Heart right ventricle (tissue), 16 donors: ENCODE data around the gene SLC26A8. TPM values are rescaled to one million over a fixed set of nuclear protein-coding genes. Genes with fewer than 3 reads are reported as not detected.

Experiments
- ATAC-seq, 8 donors: fragments of 200-7000 bp; cut with Tn5 transposase; one replicate each; pipeline ENCODE4 v1.9.1; 2020; ENCODE audit warnings: mild to moderate bottlenecking in 8 of 8, moderate library complexity in 8 of 8, moderate number of reproducible peaks in 1 of 8
- DNase-seq, 2 donors: peaks; one replicate each; pipeline ENCODE4 v3.0.0-alpha.2; 2020
- H3K27ac ChIP-seq, 10 donors: fragments of 200-600 bp; sonication (generic) in 2 of 10; one replicate each; pipeline versions ENCODE4 v1.5.0 to v1.8.0; 2020 to 2022; ENCODE audit warnings: mild to moderate bottlenecking in 3 of 10
- H3K27me3 ChIP-seq, 7 donors: fragments of 200-600 bp; one replicate each; pipeline ENCODE4 v1.8.0; 2021 to 2022; ENCODE audit warnings: mild to moderate bottlenecking in 2 of 7
- H3K36me3 ChIP-seq, 9 donors: fragments of 200-600 bp; sonication (generic) in 1 of 9; one replicate each; pipeline versions ENCODE4 v1.5.0 to v1.8.0; 2020 to 2022; ENCODE audit warnings: mild to moderate bottlenecking in 2 of 9
- H3K4me1 ChIP-seq, 9 donors: fragments of 200-600 bp; sonication (generic) in 1 of 9; one replicate each; pipeline versions ENCODE4 v1.5.0 to v1.8.0; 2020 to 2022; ENCODE audit warnings: mild to moderate bottlenecking in 4 of 9
- H3K4me3 ChIP-seq, 10 donors: fragments of 200-600 bp; sonication (generic) in 2 of 10; one replicate each; pipeline versions ENCODE4 v1.5.0 to v1.8.0; 2020 to 2022; ENCODE audit warnings: mild to moderate bottlenecking in 7 of 10, moderate library complexity in 2 of 10
- H3K9me3 ChIP-seq, 11 donors: fragments of 200-600 bp in 10 of 11; sonication (generic) in 2 of 11; one replicate each; pipeline versions ENCODE4 v1.5.0 to v1.8.0; 2013 to 2022; ENCODE audit warnings: mild to moderate bottlenecking in 2 of 11, control low read depth in 1 of 11, moderate library complexity in 1 of 11
- CTCF ChIP-seq, 9 donors: fragments of 200-600 bp; sonication (generic) in 2 of 9; IDR thresholded peaks; one replicate each; pipeline versions ENCODE4 v1.5.0 to v1.8.0; 2021 to 2022; ENCODE audit warnings: antibody characterized with exemption in 9 of 9, mild to moderate bottlenecking in 5 of 9, moderate library complexity in 1 of 9
- WGBS, 2 donors: extraction: QIAGEN DNeasy Blood & Tissue Kit; methylation state at CpG; one replicate each; pipeline ENCODE4 v1.1.7; 2013; ENCODE audit warnings: inconsistent platforms in 1 of 2; 5-methylcytosine and 5-hydroxymethylcytosine counted together
- intact Hi-C, 10 donors: fragments of 100-400 bp; cut with DNase I; formaldehyde crosslinking; loops; one replicate each; pipeline versions ENCODE4 v1.11.1 to v1.14.2; 2022
- polyA plus RNA-seq, 2 donors: library from polyadenylated mRNA; stranded (reverse); fragments of 200-250 nt; gene quantifications; one replicate each; pipeline ENCODE4 v1.2.3, GENCODE V29; 2013
- total RNA-seq, 10 donors: library from RNA; stranded (reverse); fragmentation: NEBNext Ultra II Directional in 3 of 10; extraction: Animal tissue kit (Norgen Biotek cat#: 25700) in 3 of 10; gene quantifications; one replicate each; pipeline versions ENCODE4 v1.2.1 to v1.2.4, GENCODE V29; 2021 to 2023
- donor health status: Arrhythmogenic right ventricular cardiomyopathy.
- donor health status: ischemic (EF 13 %, LVEDD 7.1; RV severe dilation, severe dysfunction).
- donor health status: healthy with polysubstance abuse.
- donor health status: DM: no; HTN: yes; CAD: no.
- donor health status: DM: no; HTN: no; CAD: no.
- donor health status: ischemic (EF 25% LVEDD 6.9; RV normal size, moderate dysfunction).
- donor health status: ischemic (EF 25% LVEDD 5.7; RV mildly dilated, moderate dysfunction).
- donor health status: healthy.
- donor health status: DM: yes; HTN: yes; CAD: no.
- donor health status: Ischemic cardiomyopathy.
- donor health status: ischemic (EF 35%, LVEDD 5.7; RV mildly dilated, moderate dysfunction).
- donor health status: nonischemic (EF 11% LVEDD 7.7; RV severe dilation, severe dysfunction).
- donor health status: DM: yes; HTN: yes; CAD: no.
- donor health status: PGD.
- donor health status: ischemic (EF 29% LVEDD 5.4; RV normal size, mild dysfunction).
- donor health status: nonischemic (EF 23%, LVEDD 6.1; RV moderate dilation, normal function).

The SLC26A8 gene
- total and polyA plus RNA-seq, 12 donors: 0.03 to 0.11 (median 0.10) TPM; not detected in 6

GRCh38 chr6:36065916-36066315 lies 41.5 kb upstream of the SLC26A8 start:
- Histone ChIP-seq H3K4me3 (no peak overlapping the region), H3K9me3 (no peaks in the 10 kb centered on the region), H3K27me3 (no peaks in the 10 kb centered on the region), H3K27ac (no peak overlapping the region), H3K4me1 (peaks cover 0 to 67% (median 51%) of the 10 kb centered on the region in 9 donors), H3K36me3 (peaks cover 0 to 19% (median 0%) of the 10 kb centered on the region in 9 donors)
- no peak for TF ChIP-seq CTCF (IDR thresholded peaks at IDR 0.05)
- ATAC-seq: no peak
- DNase-seq: no peak
- intact Hi-C loops: no loop called here

- no peak for TF ChIP-seq CTCF (IDR thresholded peaks at IDR 0.05)
- ATAC-seq: no peak
- peaks cover 0 to 29% (median 8%) of the 10 kb centered on the region in 9 donors for H3K36me3 ChIP-seq
- H3K27ac ChIP-seq: no peak overlapping the region
- no peak for DNase-seq
- H3K27me3 ChIP-seq: no peaks in the 10 kb centered on the region
- H3K4me1 ChIP-seq: peaks cover 0 to 59% (median 51%) of the 10 kb centered on the region in 9 donors
- H3K9me3 ChIP-seq: no peaks in the 10 kb centered on the region
- H3K4me3 ChIP-seq: no peak overlapping the region
- 86 to 93% methylated on average over 3 of the region's 3 CpGs for WGBS, 2 donors
- intact Hi-C loops: no loop called here
Measured at GRCh38 chr6:36064770-36065396, 40.4 kb upstream of the SLC26A8 start.

- intact Hi-C loops: no loop called here
- no peak for ATAC-seq
- Histone ChIP-seq H3K27ac (no peak overlapping the region), H3K4me3 (no peak overlapping the region), H3K27me3 (no peaks in the 10 kb centered on the region), H3K4me1 (peaks cover 0 to 50% (median 39%) of the 10 kb centered on the region in 9 donors), H3K9me3 (no peaks in the 10 kb centered on the region), H3K36me3 (peaks cover 0 to 39% (median 14%) of the 10 kb centered on the region in 9 donors)
- WGBS, 2 donors: 99% methylated on average over 4 of the region's 4 CpGs
- no peak for DNase-seq
- no peak for TF ChIP-seq CTCF (IDR thresholded peaks at IDR 0.05)
Measured at GRCh38 chr6:36063318-36064060, 39.0 kb upstream of the SLC26A8 start.

- Histone ChIP-seq H3K9me3 (no peaks in the 10 kb centered on the region), H3K4me1 (peaks cover 0 to 37% (median 27%) of the 10 kb centered on the region in 9 donors), H3K4me3 (no peak overlapping the region), H3K27ac (no peak overlapping the region), H3K27me3 (no peaks in the 10 kb centered on the region), H3K36me3 (peaks cover 0 to 39% (median 14%) of the 10 kb centered on the region in 9 donors)
- no peak for ATAC-seq
- no peak for TF ChIP-seq CTCF (IDR thresholded peaks at IDR 0.05)
- DNase-seq: no peak
- WGBS, 2 donors: 93 to 98% methylated on average over 2 of the region's 2 CpGs
- intact Hi-C loops: no loop called here
Measured at GRCh38 chr6:36062247-36062646, 37.8 kb upstream of the SLC26A8 start.
